GM18517 (cell line): ENCODE data around the gene LRRC32.

ENCODE experiments used
- ATAC-seq: cut with Tn5 transposase; IDR thresholded peaks from one replicate; pipeline ENCODE4 v1.9.1; 2021; ENCODE audit warnings: mild to moderate bottlenecking, moderate library complexity; ENCODE audit not compliant: unreplicated experiment

Gene LRRC32

GRCh38 chr11:76700177-76701100, 29.9 kb upstream of the LRRC32 start:
- ATAC-seq: no peak

- ATAC-seq: no peak
Observed at GRCh38 chr11:76699451-76700091, 29.0 kb upstream of the LRRC32 start.

- ATAC-seq: no peak
Observed at GRCh38 chr11:76698321-76699043, 27.9 kb upstream of the LRRC32 start.

- no peak for ATAC-seq
Observed at GRCh38 chr11:76696756-76697155, 26.2 kb upstream of the LRRC32 start.

GRCh38 chr11:76695771-76696170, 25.2 kb upstream of the LRRC32 start:
- ATAC-seq: no peak

- ATAC-seq: no peak
Observed at GRCh38 chr11:76695133-76695532, 24.6 kb upstream of the LRRC32 start.

- ATAC-seq: no peak
Observed at GRCh38 chr11:76694664-76695063, 24.1 kb upstream of the LRRC32 start.

GRCh38 chr11:76693806-76694205, 23.3 kb upstream of the LRRC32 start:
- no peak for ATAC-seq

- ATAC-seq: no peak
Observed at GRCh38 chr11:76692956-76693355, 22.4 kb upstream of the LRRC32 start.

- no peak for ATAC-seq
Observed at GRCh38 chr11:76691655-76692054, 21.1 kb upstream of the LRRC32 start.

GRCh38 chr11:76690736-76691135, 20.2 kb upstream of the LRRC32 start:
- no peak for ATAC-seq

GRCh38 chr11:76689313-76690260, 19.0 kb upstream of the LRRC32 start:
- ATAC-seq: no peak

GRCh38 chr11:76688146-76688545, 17.6 kb upstream of the LRRC32 start:
- no peak for ATAC-seq

- no peak for ATAC-seq
Observed at GRCh38 chr11:76686261-76687079, 15.9 kb upstream of the LRRC32 start.

GRCh38 chr11:76685831-76686230, 15.3 kb upstream of the LRRC32 start:
- ATAC-seq: no peak

- ATAC-seq: no peak
Observed at GRCh38 chr11:76685237-76685636, 14.7 kb upstream of the LRRC32 start.

- no peak for ATAC-seq
Observed at GRCh38 chr11:76684516-76684915, 14.0 kb upstream of the LRRC32 start.

GRCh38 chr11:76683161-76684095, 12.9 kb upstream of the LRRC32 start:
- no peak for ATAC-seq

- ATAC-seq: no peak
Observed at GRCh38 chr11:76682684-76683083, 12.1 kb upstream of the LRRC32 start.
